Testis (tissue), 2 donors: Measurements from ENCODE around the gene ZBTB21.

Source experiments
- POLR2A ChIP-seq: fragments of 450-650 bp; IDR thresholded peaks from one replicate; pipeline ENCODE4 v1.6.1; 2017; ENCODE audit warnings: antibody characterized with exemption, mild to moderate bottlenecking, moderate library complexity
- TF ChIP-seq, protein P1 (sequence below), 3 experiments: fragments of 450-650 bp in 2 of 3; fragments of 200-600 bp in 1 of 3; sonication (generic) in 1 of 3; IDR thresholded peaks; one replicate each; pipeline ENCODE4 v1.5.1; 2016 to 2019; ENCODE audit warnings: antibody characterized with exemption in 3 of 3, mild to moderate bottlenecking in 2 of 3, moderate library complexity in 1 of 3

- TF ChIP-seq, protein P1, sequence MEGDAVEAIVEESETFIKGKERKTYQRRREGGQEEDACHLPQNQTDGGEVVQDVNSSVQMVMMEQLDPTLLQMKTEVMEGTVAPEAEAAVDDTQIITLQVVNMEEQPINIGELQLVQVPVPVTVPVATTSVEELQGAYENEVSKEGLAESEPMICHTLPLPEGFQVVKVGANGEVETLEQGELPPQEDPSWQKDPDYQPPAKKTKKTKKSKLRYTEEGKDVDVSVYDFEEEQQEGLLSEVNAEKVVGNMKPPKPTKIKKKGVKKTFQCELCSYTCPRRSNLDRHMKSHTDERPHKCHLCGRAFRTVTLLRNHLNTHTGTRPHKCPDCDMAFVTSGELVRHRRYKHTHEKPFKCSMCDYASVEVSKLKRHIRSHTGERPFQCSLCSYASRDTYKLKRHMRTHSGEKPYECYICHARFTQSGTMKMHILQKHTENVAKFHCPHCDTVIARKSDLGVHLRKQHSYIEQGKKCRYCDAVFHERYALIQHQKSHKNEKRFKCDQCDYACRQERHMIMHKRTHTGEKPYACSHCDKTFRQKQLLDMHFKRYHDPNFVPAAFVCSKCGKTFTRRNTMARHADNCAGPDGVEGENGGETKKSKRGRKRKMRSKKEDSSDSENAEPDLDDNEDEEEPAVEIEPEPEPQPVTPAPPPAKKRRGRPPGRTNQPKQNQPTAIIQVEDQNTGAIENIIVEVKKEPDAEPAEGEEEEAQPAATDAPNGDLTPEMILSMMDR (IDR thresholded peaks at IDR 0.05) = no peak
- no peak for TF ChIP-seq POLR2A
Observed at GRCh38 chr21:41945982-41946381, 64.2 kb downstream of the ZBTB21 start.
